Stimulated activated CD8-positive, alpha-beta memory T cell treated with anti-CD3 and anti-CD28 coated beads, Interleukin-12 subunit alpha, Interleukin-12 subunit beta, amount 100 ng/mL, for 4 hours (primary cell): ENCODE results near the gene SLC35E2B.
A peak's percentile ranks its signal among the peaks of the same experiment; 100 is the strongest.

ENCODE experiments used
- DNase-seq: peaks from one replicate; pipeline ENCODE4 v3.0.0-alpha.2; 2020; ENCODE audit warnings: low read depth

SLC35E2B gene

DNA sequence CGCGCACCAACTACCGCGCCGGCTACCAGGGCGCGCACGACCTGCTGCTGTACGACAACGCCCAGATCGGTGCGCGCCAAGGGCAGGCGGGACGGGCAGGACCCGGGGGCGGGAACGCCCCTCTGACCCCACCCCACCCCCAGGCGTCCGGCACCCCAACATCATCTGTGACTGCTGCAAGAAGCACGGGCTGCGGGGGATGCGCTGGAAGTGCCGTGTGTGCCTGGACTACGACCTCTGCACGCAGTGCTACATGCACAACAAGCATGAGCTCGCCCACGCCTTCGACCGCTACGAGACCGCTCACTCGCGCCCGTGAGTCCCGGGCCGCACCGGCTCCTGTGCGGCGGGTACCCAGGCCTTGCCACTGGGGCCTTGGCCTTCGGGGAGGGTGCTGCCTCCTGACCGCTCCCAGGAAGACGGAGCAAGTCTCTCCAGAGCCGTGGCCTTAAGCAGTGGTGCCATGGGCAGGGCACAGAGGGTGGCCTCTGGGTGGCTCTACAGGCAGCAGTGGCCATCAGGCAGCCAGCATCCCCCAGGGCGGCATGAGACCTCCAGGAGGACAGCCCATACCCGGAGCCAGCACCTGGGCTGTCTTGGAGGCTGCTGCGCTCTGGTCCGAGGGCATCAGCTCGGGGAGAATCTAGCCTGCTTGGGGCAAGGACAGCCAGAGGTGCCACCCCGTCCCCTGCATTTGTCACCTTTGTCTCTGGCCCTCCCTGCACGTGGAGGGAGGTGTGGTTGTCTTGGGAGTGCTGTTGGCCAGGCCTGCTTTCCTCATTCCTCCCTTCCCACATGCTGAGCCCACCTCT lies 68.8 kb downstream of the SLC35E2B start:
- no peak for DNase-seq

GRCh38 chr1:1623181-1623630 lies 69.4 kb downstream of the SLC35E2B start:
- no peak for DNase-seq

DNA sequence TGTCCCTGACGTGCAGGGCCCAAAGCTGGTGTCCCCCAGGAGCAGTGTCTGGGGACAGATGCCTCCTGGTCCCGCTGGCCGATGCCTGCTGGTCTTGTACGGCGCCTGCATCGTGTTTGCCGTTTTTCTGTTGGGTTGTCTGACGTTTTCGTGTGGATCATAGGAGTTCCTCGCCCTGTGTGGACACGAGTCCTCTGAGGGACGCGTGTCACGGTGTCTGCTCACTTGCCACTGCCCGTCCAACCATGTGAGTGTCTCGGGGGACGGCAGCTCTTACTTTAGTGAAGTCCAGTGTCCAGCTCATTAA lies 69.9 kb downstream of the SLC35E2B start:
- DNase-seq, result no peak

GRCh38 chr1:1622010-1622787 lies 70.4 kb downstream of the SLC35E2B start:
- DNase-seq, result no peak

GRCh38 chr1:1621173-1622009 lies 71.2 kb downstream of the SLC35E2B start:
- DNase-seq, result no peak

GRCh38 chr1:1620433-1621139 lies 72.0 kb downstream of the SLC35E2B start:
- DNase-seq, result no peak

DNA sequence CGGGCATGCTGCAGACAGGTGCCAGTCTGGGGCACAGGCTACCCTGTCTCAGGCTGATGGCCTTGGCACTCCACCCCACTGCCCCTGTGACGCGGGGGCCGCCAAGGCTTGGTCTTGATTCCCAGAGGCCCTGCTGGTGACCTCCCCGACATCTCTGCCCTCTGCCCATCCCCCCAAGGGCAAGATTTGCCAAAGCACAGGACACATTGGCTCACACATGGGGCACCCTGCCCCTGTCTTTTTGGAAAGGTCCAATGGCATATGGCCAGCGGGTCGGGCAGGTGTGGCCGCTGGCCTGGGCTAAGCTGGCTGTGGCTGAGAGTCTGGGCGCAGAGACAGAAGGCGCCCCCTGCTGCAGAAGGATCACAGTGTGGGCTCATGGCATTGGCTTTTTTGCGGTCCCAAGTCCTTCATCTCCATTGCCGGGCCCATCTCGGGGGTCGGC lies 72.7 kb downstream of the SLC35E2B start:
- no peak for DNase-seq

DNA sequence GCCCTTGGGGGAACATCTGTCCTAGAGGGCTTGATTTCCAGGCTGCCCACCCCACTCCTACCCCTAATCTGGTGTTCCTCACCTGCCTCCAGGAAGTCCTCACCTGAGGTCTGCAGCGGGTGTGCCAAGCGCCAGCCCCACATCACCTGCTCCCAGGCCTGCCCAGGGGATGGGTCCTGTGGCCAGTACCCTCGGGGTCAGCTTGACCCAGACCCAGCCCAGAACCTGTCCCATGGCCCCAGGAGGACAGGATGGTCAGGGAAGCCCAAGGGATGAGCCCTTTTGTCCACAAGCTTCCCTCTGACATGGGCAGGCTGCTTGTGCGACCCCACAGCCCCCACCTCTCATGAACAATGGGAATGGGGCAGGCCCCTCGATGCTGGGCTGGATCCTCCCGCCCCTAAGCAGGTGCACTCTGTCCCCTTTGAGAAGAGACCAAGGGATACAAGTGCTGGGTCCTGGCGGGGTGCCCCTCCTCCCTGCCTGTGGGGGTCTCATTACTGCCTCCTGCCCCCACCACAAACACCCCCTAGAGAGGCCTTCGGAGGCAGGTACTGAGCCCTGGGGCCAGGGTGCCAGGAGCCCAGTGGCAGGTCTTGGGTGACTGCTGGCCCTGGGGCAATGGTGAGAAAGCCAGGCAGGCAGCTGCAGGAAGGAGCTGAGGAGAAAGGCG lies 74.1 kb downstream of the SLC35E2B start:
- DNase-seq, result no peak

- DNase-seq, result no peak
Measured at GRCh38 chr1:1617925-1618324, 74.7 kb downstream of the SLC35E2B start.

- no peak for DNase-seq
Measured at GRCh38 chr1:1617516-1617915, 75.1 kb downstream of the SLC35E2B start.

- DNase-seq, result no peak
Measured at GRCh38 chr1:1616838-1617237, 75.8 kb downstream of the SLC35E2B start.

DNA sequence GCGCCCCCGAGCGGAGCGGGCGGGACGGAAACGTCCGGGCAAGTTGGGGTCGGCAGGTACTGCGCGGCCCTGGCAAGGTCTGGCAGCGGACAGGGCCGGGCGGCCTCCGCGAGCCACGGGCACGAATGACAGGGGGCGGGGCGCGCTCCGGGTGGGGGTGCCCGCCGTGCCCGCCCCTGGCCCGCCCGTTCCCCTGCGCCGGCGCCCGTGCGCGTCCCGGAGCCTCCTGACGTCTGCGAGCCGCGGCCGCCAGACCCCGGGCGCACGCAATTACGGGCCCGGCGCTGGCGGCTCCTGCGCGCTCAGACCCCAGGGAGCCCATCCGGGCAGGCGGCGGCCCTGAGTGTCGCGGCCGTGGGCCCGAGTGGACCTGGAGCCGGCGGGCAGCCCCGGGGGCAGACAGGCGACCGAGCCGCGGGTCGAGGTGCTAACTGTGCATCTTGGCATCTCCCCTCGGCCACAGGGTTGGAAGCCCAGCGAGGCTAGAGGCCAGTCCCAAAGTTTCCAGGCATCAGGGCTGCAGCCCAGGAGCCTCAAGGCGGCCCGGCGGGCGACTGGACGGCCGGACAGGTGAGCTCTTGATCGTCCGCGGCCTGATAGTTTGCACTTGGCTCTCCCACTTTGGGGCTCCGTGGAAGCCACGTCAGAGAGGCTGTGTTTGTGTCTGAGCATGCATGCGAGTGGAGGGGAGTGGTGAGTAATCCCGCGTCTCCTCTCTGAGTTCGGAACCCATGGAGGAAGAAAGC lies 76.4 kb downstream of the SLC35E2B start:
- no peak for DNase-seq

DNA sequence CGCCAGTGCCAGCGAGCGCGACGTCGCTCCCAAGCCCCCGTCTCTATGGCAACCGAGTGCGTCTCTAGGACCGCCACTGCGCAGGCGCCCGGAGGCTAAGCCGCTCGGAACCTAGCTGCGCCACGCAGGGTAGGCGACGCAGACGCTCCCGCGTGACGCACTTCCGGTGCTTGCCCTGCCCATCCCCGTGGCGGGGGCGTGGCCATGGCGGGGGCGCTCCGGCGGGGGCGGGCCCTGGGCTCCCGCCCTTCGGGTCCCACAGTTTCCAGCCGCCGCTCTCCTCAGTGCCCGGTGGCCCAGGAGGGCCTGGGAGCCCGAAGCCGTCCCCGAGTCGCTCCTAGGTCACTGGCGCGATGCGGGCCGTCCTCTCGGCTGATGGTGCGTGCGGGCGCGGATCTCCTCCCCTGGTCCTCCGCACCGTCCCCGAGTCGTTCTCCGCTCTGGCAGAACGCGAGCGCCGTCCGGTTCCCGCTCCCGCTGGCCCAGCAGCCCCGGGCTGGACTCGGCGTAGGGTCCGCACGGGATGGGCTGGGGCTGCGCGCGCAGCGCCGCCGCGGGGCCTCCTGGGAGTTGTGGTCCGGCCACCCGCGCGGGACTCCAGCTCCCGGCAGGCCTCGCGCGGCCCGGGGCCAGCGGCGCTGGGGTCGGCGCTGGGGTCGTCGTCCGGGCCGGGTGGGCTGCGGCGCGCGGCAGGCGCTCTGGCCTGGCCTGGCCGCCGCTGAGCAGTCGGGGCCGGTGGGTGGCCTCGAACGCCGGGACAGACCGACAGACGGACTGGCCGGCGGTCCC lies 77.1 kb downstream of the SLC35E2B start, which contains the start of gene MIB2:
MIB2 (plus strand) TSS at position 245 of the 789 bp plus-strand sequence. CDS start 7,953 bp downstream, outside the sequence.
- DNase-seq, result peak; percentile 96

DNA sequence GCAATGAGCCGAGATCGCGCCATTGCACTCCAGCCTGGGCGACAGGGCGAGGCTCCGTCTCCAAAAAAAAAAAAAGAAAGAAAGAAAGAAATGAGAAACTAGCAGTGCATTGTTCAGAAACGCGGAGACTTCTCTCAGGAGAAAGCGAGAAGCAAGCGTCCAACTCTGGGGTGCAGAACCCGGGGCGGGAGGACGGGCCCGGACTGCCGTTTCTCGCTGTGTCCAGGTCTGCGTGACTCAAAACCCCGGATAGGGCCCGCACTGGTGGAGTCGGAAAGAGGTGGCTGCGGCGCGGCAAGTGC lies 77.7 kb downstream of the SLC35E2B start:
- no peak for DNase-seq

GRCh38 chr1:1614204-1614953 lies 78.2 kb downstream of the SLC35E2B start:
- peak; percentile 34 for DNase-seq

DNA sequence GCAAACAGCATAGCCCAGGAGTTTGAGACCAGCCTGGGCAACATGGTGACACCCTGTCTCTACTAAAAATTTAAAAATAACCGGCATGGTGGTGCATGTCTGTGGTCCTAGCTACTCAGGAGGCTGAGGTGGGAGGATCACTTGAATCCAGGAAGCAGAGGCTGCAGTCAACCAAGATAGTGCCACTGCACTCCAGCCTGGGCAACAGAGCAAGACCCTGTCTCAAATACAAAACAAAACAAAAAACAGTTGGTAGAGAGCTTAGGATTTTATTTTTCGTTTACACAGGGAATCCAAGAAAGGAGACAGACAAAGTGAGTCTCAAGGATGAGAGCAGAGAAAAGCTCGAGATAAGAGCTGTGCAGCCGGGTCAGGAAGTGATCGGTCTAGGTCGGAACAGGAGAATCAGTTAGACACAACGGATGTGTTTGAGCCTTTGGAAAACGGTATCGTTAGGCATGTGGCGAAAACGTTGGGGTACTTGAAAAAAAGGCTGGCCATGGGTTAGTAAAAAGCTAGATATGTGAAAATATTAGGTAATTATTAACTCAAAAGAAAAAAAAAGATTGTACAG lies 79.0 kb downstream of the SLC35E2B start:
- DNase-seq, result no peak

DNA sequence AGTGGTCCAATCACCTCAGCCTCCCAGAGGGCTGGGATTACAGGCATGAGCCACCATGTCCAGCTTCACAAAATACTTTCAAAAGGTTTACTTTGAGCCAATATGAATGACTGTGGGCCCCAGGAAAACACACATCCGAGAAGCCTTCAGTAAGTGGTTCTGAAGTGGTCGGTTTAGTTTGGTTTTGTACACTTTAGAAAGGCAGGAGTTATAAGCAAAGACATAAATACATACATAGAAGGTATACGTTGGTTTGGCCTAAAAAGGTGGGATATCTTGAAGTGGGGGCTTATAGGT lies 80.5 kb downstream of the SLC35E2B start:
- no peak for DNase-seq

DNA sequence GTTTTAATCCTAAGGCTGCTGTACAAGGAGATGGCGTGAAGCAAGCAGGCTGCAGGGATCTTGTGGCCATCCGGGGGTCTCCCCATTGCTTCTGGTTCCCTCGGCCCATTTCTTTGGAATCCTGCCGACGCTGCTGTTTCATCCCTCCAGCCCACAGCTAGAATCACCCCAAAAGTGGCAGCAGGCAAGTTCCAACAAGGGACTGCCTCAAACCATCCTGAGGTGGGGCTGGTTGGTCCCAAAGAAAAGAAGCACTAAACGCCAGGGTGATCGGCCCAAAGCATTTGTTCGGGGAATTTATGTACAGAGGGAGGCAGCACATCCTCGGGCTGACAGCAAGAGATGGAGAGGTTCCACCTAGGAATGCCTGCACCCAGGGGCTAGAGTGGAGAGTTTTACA lies 81.8 kb downstream of the SLC35E2B start:
- DNase-seq, result no peak
